ENCODE measurements around the gene ATP5PD. TPM values are rescaled to one million over a fixed set of nuclear protein-coding genes. Genes with fewer than 3 reads are reported as not detected.

ATP5PD gene
- total RNA-seq, 1 donor from 2014 or later, result 133 TPM

- H3K27ac ChIP-seq, result no peak overlapping the region
- no peak for TF ChIP-seq CTCF (IDR thresholded peaks at IDR 0.05)
- intact Hi-C loops (cut with DNase I), result no loop called here
- H3K27me3 ChIP-seq, result no peaks in the 10 kb centered on the region
- no peaks in the 10 kb centered on the region for H3K4me1 ChIP-seq
- no peaks in the 10 kb centered on the region for H3K9me3 ChIP-seq
- no peak overlapping the region for H3K4me3 ChIP-seq
- DNase-seq (ENCODE audit: low spot score in 2 of 2), result no peak
- H3K36me3 ChIP-seq, result peaks cover 50 to 57% of the 10 kb centered on the region in 2 donors
Measured at GRCh38 chr17:75063201-75063600, 16.4 kb upstream of the ATP5PD start.

GRCh38 chr17:75061618-75062017 lies 14.8 kb upstream of the ATP5PD start:
- DNase-seq (ENCODE audit: low spot score in 2 of 2), result no peak
- intact Hi-C loops (cut with DNase I), result no loop called here
- Histone ChIP-seq H3K27me3 (no peaks in the 10 kb centered on the region), H3K27ac (no peak overlapping the region), H3K4me1 (no peaks in the 10 kb centered on the region), H3K36me3 (peaks cover 56 to 60% of the 10 kb centered on the region in 2 donors), H3K4me3 (no peak overlapping the region), H3K9me3 (no peaks in the 10 kb centered on the region)
- no peak for TF ChIP-seq CTCF (IDR thresholded peaks at IDR 0.05)

GRCh38 chr17:75061055-75061438 lies 14.3 kb upstream of the ATP5PD start:
- intact Hi-C loops (cut with DNase I), result no loop called here
- no peak overlapping the region for H3K27ac ChIP-seq
- no peak for TF ChIP-seq CTCF (IDR thresholded peaks at IDR 0.05)
- DNase-seq (ENCODE audit: low spot score in 2 of 2), result no peak
- no peaks in the 10 kb centered on the region for H3K9me3 ChIP-seq
- H3K27me3 ChIP-seq, result no peaks in the 10 kb centered on the region
- no peak overlapping the region for H3K4me3 ChIP-seq
- H3K36me3 ChIP-seq, result peaks cover 59 to 66% of the 10 kb centered on the region in 2 donors
- no peaks in the 10 kb centered on the region for H3K4me1 ChIP-seq

- no peak for DNase-seq (ENCODE audit: low spot score in 2 of 2)
Measured at GRCh38 chr17:75060434-75061054, 13.8 kb upstream of the ATP5PD start.

GRCh38 chr17:75059369-75060345 lies 12.9 kb upstream of the ATP5PD start:
- Histone ChIP-seq H3K27me3 (no peaks in the 10 kb centered on the region), H3K4me3 (no peak overlapping the region), H3K36me3 (peaks cover 64 to 70% of the 10 kb centered on the region in 2 donors), H3K27ac (peak overlapping the region in 1 of 2 donors; percentile 25), H3K4me1 (no peaks in the 10 kb centered on the region), H3K9me3 (no peaks in the 10 kb centered on the region)
- DNase-seq (ENCODE audit: low spot score in 2 of 2), result no peak
- intact Hi-C loops (cut with DNase I), result no loop called here
- TF ChIP-seq CTCF (IDR thresholded peaks at IDR 0.05), result peak in 2 of 3 experiments; percentile 27 to 33

More at GRCh38 chr17:75060434-75061054, 13.8 kb upstream of the ATP5PD start:
- Histone ChIP-seq H3K4me1 (no peaks in the 10 kb centered on the region), H3K27ac (peak overlapping the region in 1 of 2 donors; percentile 25), H3K36me3 (peaks cover 63 to 69% of the 10 kb centered on the region in 2 donors), H3K4me3 (no peak overlapping the region), H3K9me3 (no peaks in the 10 kb centered on the region), H3K27me3 (no peaks in the 10 kb centered on the region)
- intact Hi-C loops (cut with DNase I), result no loop called here
- TF ChIP-seq CTCF (IDR thresholded peaks at IDR 0.05), result no peak
